ENCODE results near the gene IL31.

- TF ChIP-seq CTCF (IDR thresholded peaks at IDR 0.05; ENCODE audit: low read length) (no peak), EZH2 (optimal IDR thresholded peaks at IDR 0.05; ENCODE audit: low read depth, low read length) (no peak)
Observed at GRCh38 chr12:122182887-122183587, 9.0 kb upstream of the IL31 start, which contains the start of gene LRRC43.
